ENCODE measurements around the gene PYY.

Gene PYY

GRCh38 chr17:43995150-43995471 is 41.4 kb upstream of the PYY start:
- no peak overlapping the region for H4K91ac ChIP-seq (ENCODE audit: low read depth, low read length)

GRCh38 chr17:43994272-43995149 is 40.8 kb upstream of the PYY start:
- no CpG with 5 or more reads among the region's 52 CpGs for WGBS (ENCODE audit: extremely low coverage, insufficient coverage, insufficient read length)
- Histone ChIP-seq H3K4me1 (ENCODE audit: control insufficient read depth in 1 of 2, insufficient read depth in 2 of 2, low read length in 2 of 2) (peaks cover 2% of the 10 kb centered on the region in 2 experiments), H3K27me3 (ENCODE audit: insufficient read depth, low read length) (no peaks in the 10 kb centered on the region), H3K4ac (ENCODE audit: low read depth, low read length) (no peak overlapping the region), H2BK5ac (ENCODE audit: low read depth, low read length, poor library complexity) (no peak overlapping the region), H3K18ac (ENCODE audit: low read length) (no peak overlapping the region), H3K9me3 (ENCODE audit: insufficient read depth, low read depth, low read length) (no peaks in the 10 kb centered on the region), H3K4me2 (ENCODE audit: low read length) (peak overlapping the region; percentile 65), H2AFZ (ENCODE audit: insufficient read depth, low read length, poor library complexity) (peak overlapping the region; percentile 50), H3K9ac (ENCODE audit: low read length) (peak overlapping the region; percentile 31), H2AK5ac (ENCODE audit: low read length) (no peak overlapping the region), H4K91ac (ENCODE audit: low read depth, low read length) (no peak overlapping the region), H3K79me1 (ENCODE audit: low read length) (no peaks in the 10 kb centered on the region), H3K36me3 (ENCODE audit: control insufficient read depth in 1 of 2, insufficient read depth in 2 of 2, low read length in 2 of 2) (no peaks in the 10 kb centered on the region), H2BK120ac (ENCODE audit: insufficient read depth, low read length, poor library complexity) (no peak overlapping the region), H3K23ac (ENCODE audit: low read length) (no peak overlapping the region), H2BK12ac (ENCODE audit: low read length) (no peak overlapping the region), H3K4me3 (ENCODE audit: low read depth, low read length) (no peak overlapping the region), H3K27ac (ENCODE audit: low read depth, low read length) (no peak overlapping the region), H3K79me2 (ENCODE audit: control insufficient read depth, insufficient read depth, low read length, poor library complexity) (no peaks in the 10 kb centered on the region), H3K14ac (ENCODE audit: low read length) (no peak overlapping the region), H4K8ac (ENCODE audit: low read depth, low read length) (no peak overlapping the region), H4K12ac (ENCODE audit: low read depth, low read length) (no peak overlapping the region)
- DNase-seq: peak; percentile 37 to 78

More at GRCh38 chr17:43995150-43995471, 41.4 kb upstream of the PYY start:
- Histone ChIP-seq H3K4ac (ENCODE audit: low read depth, low read length) (no peak overlapping the region), H3K23ac (ENCODE audit: low read length) (no peak overlapping the region), H3K9ac (ENCODE audit: low read length) (no peak overlapping the region), H3K27me3 (ENCODE audit: insufficient read depth, low read length) (no peaks in the 10 kb centered on the region), H3K4me3 (ENCODE audit: low read depth, low read length) (no peak overlapping the region), H3K79me1 (ENCODE audit: low read length) (no peaks in the 10 kb centered on the region), H3K36me3 (ENCODE audit: control insufficient read depth in 1 of 2, insufficient read depth in 2 of 2, low read length in 2 of 2) (no peaks in the 10 kb centered on the region), H2BK12ac (ENCODE audit: low read length) (no peak overlapping the region), H2AFZ (ENCODE audit: insufficient read depth, low read length, poor library complexity) (no peak overlapping the region), H3K14ac (ENCODE audit: low read length) (no peak overlapping the region), H2BK120ac (ENCODE audit: insufficient read depth, low read length, poor library complexity) (no peak overlapping the region), H3K4me2 (ENCODE audit: low read length) (peak overlapping the region; percentile 65), H4K12ac (ENCODE audit: low read depth, low read length) (no peak overlapping the region), H3K9me3 (ENCODE audit: insufficient read depth, low read depth, low read length) (no peaks in the 10 kb centered on the region), H3K18ac (ENCODE audit: low read length) (no peak overlapping the region), H2AK5ac (ENCODE audit: low read length) (no peak overlapping the region), H2BK5ac (ENCODE audit: low read depth, low read length, poor library complexity) (no peak overlapping the region), H3K27ac (ENCODE audit: low read depth, low read length) (no peak overlapping the region), H3K79me2 (ENCODE audit: control insufficient read depth, insufficient read depth, low read length, poor library complexity) (no peaks in the 10 kb centered on the region), H3K4me1 (ENCODE audit: control insufficient read depth in 1 of 2, insufficient read depth in 2 of 2, low read length in 2 of 2) (peaks cover 2% of the 10 kb centered on the region in 2 experiments), H4K8ac (ENCODE audit: low read depth, low read length) (no peak overlapping the region)
- no CpG with 5 or more reads among the region's 12 CpGs for WGBS (ENCODE audit: extremely low coverage, insufficient coverage, insufficient read length)
- DNase-seq: no peak

DNA sequence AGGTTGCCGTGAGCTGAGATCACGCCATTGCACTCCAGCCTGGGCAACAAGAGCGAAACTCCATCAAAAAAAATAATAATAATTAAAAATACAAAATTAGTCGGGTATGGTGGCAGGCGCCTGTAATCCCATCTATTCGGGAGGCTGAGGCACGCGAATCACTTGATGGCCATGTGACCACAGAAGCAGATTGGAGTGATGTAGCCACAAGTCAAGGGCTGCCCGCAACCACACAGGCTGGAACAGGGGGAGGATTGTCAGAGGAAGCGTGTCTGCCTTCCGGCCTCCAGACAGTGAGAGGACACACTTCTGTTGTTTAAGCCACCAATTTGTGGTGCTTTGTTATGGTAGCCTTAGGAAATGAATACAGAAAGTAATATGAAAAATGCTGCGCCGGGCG is 38.9 kb upstream of the PYY start:
- Histone ChIP-seq H2AFZ (ENCODE audit: insufficient read depth, low read length, poor library complexity) (no peak overlapping the region), H2AK5ac (ENCODE audit: low read length) (no peak overlapping the region), H3K79me2 (ENCODE audit: control insufficient read depth, insufficient read depth, low read length, poor library complexity) (no peaks in the 10 kb centered on the region), H2BK120ac (ENCODE audit: insufficient read depth, low read length, poor library complexity) (no peak overlapping the region), H3K18ac (ENCODE audit: low read length) (no peak overlapping the region), H3K79me1 (ENCODE audit: low read length) (no peaks in the 10 kb centered on the region), H4K12ac (ENCODE audit: low read depth, low read length) (no peak overlapping the region), H3K27me3 (ENCODE audit: insufficient read depth, low read length) (no peaks in the 10 kb centered on the region), H2BK5ac (ENCODE audit: low read depth, low read length, poor library complexity) (no peak overlapping the region), H3K9ac (ENCODE audit: low read length) (no peak overlapping the region), H3K36me3 (ENCODE audit: control insufficient read depth in 1 of 2, insufficient read depth in 2 of 2, low read length in 2 of 2) (no peaks in the 10 kb centered on the region), H3K4ac (ENCODE audit: low read depth, low read length) (no peak overlapping the region), H3K9me3 (ENCODE audit: insufficient read depth, low read depth, low read length) (no peaks in the 10 kb centered on the region), H4K91ac (ENCODE audit: low read depth, low read length) (no peak overlapping the region), H3K4me1 (ENCODE audit: control insufficient read depth in 1 of 2, insufficient read depth in 2 of 2, low read length in 2 of 2) (peaks cover 2% of the 10 kb centered on the region in 2 experiments), H3K14ac (ENCODE audit: low read length) (no peak overlapping the region), H3K4me3 (ENCODE audit: low read depth, low read length) (no peak overlapping the region), H3K4me2 (ENCODE audit: low read length) (no peak overlapping the region), H4K8ac (ENCODE audit: low read depth, low read length) (no peak overlapping the region), H3K23ac (ENCODE audit: low read length) (no peak overlapping the region), H2BK12ac (ENCODE audit: low read length) (no peak overlapping the region), H3K27ac (ENCODE audit: low read depth, low read length) (no peak overlapping the region)
- no peak for DNase-seq
- WGBS (ENCODE audit: extremely low coverage, insufficient coverage, insufficient read length): no CpG with 5 or more reads among the region's 14 CpGs

DNA sequence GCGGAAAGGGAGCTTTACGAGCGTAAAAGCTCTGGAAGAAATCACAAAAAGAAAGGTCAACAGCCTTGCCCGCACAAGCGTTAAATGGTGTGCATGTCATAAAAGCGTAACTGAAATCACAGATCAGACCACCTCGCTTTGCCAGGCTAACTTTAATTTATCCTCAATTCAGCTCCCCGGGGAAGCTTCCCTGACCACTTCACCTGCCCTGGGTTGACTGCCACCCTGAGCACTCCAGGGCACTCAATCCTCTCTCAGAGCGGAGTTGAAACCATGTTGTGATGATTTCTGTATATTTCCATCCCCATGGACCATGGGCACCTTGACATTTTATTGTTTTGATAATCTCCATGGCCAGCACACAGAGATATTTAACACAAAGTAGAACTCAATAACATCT is 34.6 kb upstream of the PYY start:
- Histone ChIP-seq H4K8ac (ENCODE audit: low read depth, low read length) (no peak overlapping the region), H2BK120ac (ENCODE audit: insufficient read depth, low read length, poor library complexity) (no peak overlapping the region), H3K27me3 (ENCODE audit: insufficient read depth, low read length) (peaks cover 13% of the 10 kb centered on the region), H4K12ac (ENCODE audit: low read depth, low read length) (no peak overlapping the region), H2AFZ (ENCODE audit: insufficient read depth, low read length, poor library complexity) (no peak overlapping the region), H3K23ac (ENCODE audit: low read length) (no peak overlapping the region), H3K14ac (ENCODE audit: low read length) (no peak overlapping the region), H3K79me2 (ENCODE audit: control insufficient read depth, insufficient read depth, low read length, poor library complexity) (no peaks in the 10 kb centered on the region), H3K4me1 (ENCODE audit: control insufficient read depth in 1 of 2, insufficient read depth in 2 of 2, low read length in 2 of 2) (peaks cover 4 to 9% of the 10 kb centered on the region in 2 experiments), H3K4me2 (ENCODE audit: low read length) (no peak overlapping the region), H3K36me3 (ENCODE audit: control insufficient read depth in 1 of 2, insufficient read depth in 2 of 2, low read length in 2 of 2) (no peaks in the 10 kb centered on the region), H2AK5ac (ENCODE audit: low read length) (no peak overlapping the region), H3K9me3 (ENCODE audit: insufficient read depth, low read depth, low read length) (no peaks in the 10 kb centered on the region), H3K4me3 (ENCODE audit: low read depth, low read length) (no peak overlapping the region), H2BK5ac (ENCODE audit: low read depth, low read length, poor library complexity) (no peak overlapping the region), H3K9ac (ENCODE audit: low read length) (no peak overlapping the region), H2BK12ac (ENCODE audit: low read length) (no peak overlapping the region), H3K18ac (ENCODE audit: low read length) (no peak overlapping the region), H3K4ac (ENCODE audit: low read depth, low read length) (no peak overlapping the region), H3K79me1 (ENCODE audit: low read length) (no peaks in the 10 kb centered on the region), H3K27ac (ENCODE audit: low read depth, low read length) (no peak overlapping the region), H4K91ac (ENCODE audit: low read depth, low read length) (no peak overlapping the region)
- WGBS (ENCODE audit: extremely low coverage, insufficient coverage, insufficient read length): no CpG with 5 or more reads among the region's 9 CpGs
- DNase-seq: no peak

All from trophoblast cell (in vitro differentiated cells and primary cell).